Trophoblast cell (in vitro differentiated cells and primary cell): ENCODE measurements around the gene TUFT1.

Experiments used
- DNase-seq, 2 donors: peaks; one replicate each; pipeline ENCODE4 v3.0.0-alpha.2; 2016
- H2AFZ ChIP-seq: 2 replicates; pipeline ENCODE4 v1.6.1; 2013; ENCODE audit warnings: low read length, moderate library complexity, mild to moderate bottlenecking; ENCODE audit not compliant: insufficient read depth, poor library complexity
- H2AK5ac ChIP-seq: 2 replicates; pipeline ENCODE4 v1.6.1; 2013; ENCODE audit warnings: mild to moderate bottlenecking, low read length
- H2BK120ac ChIP-seq: 2 replicates; pipeline ENCODE4 v1.6.1; 2013; ENCODE audit warnings: low read length, mild to moderate bottlenecking, moderate library complexity; ENCODE audit not compliant: insufficient read depth, poor library complexity
- H2BK12ac ChIP-seq: 2 replicates; pipeline ENCODE4 v1.6.1; 2013; ENCODE audit warnings: mild to moderate bottlenecking, low read length, moderate library complexity
- H2BK5ac ChIP-seq: 2 replicates; pipeline ENCODE4 v1.6.1; 2013; ENCODE audit warnings: low read length, low read depth, moderate library complexity, mild to moderate bottlenecking; ENCODE audit not compliant: poor library complexity
- H3K14ac ChIP-seq: 2 replicates; pipeline ENCODE4 v1.6.1; 2013; ENCODE audit warnings: mild to moderate bottlenecking, low read length
- H3K18ac ChIP-seq: 2 replicates; pipeline ENCODE4 v1.6.1; 2013; ENCODE audit warnings: mild to moderate bottlenecking, low read length
- H3K23ac ChIP-seq: 2 replicates; pipeline ENCODE4 v1.6.1; 2013; ENCODE audit warnings: low read length
- H3K27ac ChIP-seq: 2 replicates; pipeline ENCODE4 v1.5.1; 2013; ENCODE audit warnings: low read depth, mild to moderate bottlenecking, inconsistent platforms, low read length, moderate library complexity
- H3K27me3 ChIP-seq: 2 replicates; pipeline ENCODE4 v1.6.1; 2013; ENCODE audit warnings: inconsistent platforms, mild to moderate bottlenecking, low read length, moderate library complexity; ENCODE audit not compliant: insufficient read depth
- H3K36me3 ChIP-seq, 2 experiments: 1 replicate in 1 of 2; 2 replicates in 1 of 2; pipeline ENCODE4 v1.6.1; 2013; ENCODE audit warnings: low read length in 2 of 2, mild to moderate bottlenecking in 2 of 2, moderate library complexity in 1 of 2; ENCODE audit not compliant: insufficient read depth in 2 of 2, control insufficient read depth in 1 of 2
- H3K4ac ChIP-seq: 2 replicates; pipeline ENCODE4 v1.6.1; 2013; ENCODE audit warnings: low read depth, mild to moderate bottlenecking, low read length, moderate library complexity
- H3K4me1 ChIP-seq, 2 experiments: 1 replicate in 1 of 2; 2 replicates in 1 of 2; pipeline ENCODE4 v1.6.1; 2013; ENCODE audit warnings: low read length in 2 of 2, mild to moderate bottlenecking in 2 of 2, moderate library complexity in 1 of 2; ENCODE audit not compliant: insufficient read depth in 2 of 2, control insufficient read depth in 1 of 2
- H3K4me2 ChIP-seq: 2 replicates; pipeline ENCODE4 v1.6.1; 2013; ENCODE audit warnings: inconsistent platforms, mild to moderate bottlenecking, low read length, moderate library complexity
- H3K4me3 ChIP-seq: 2 replicates; pipeline ENCODE4 v1.5.1; 2013; ENCODE audit warnings: mild to moderate bottlenecking, low read depth, low read length, inconsistent platforms
- H3K79me1 ChIP-seq: one replicate; pipeline ENCODE4 v1.6.1; 2013; ENCODE audit warnings: low read length
- H3K79me2 ChIP-seq: 2 replicates; pipeline ENCODE4 v1.6.1; 2013; ENCODE audit warnings: low read length, mild to moderate bottlenecking; ENCODE audit not compliant: control insufficient read depth, insufficient read depth, poor library complexity
- H3K9ac ChIP-seq: 2 replicates; pipeline ENCODE4 v1.6.1; 2013; ENCODE audit warnings: mild to moderate bottlenecking, low read length
- H3K9me3 ChIP-seq: 2 replicates; pipeline ENCODE4 v1.6.1; 2013; ENCODE audit warnings: low read depth, mild to moderate bottlenecking, control low read depth, inconsistent platforms, low read length; ENCODE audit not compliant: insufficient read depth
- H4K12ac ChIP-seq: 2 replicates; pipeline ENCODE4 v1.6.1; 2013; ENCODE audit warnings: low read depth, mild to moderate bottlenecking, low read length, moderate library complexity
- H4K8ac ChIP-seq: 2 replicates; pipeline ENCODE4 v1.6.1; 2013; ENCODE audit warnings: low read depth, mild to moderate bottlenecking, low read length, moderate library complexity
- H4K91ac ChIP-seq: one replicate; pipeline ENCODE4 v1.6.1; 2013; ENCODE audit warnings: low read depth, mild to moderate bottlenecking, low read length, moderate library complexity
- WGBS: extraction: QIAGEN DNeasy Blood & Tissue Kit; methylation state at CpG from one replicate; pipeline ENCODE4 v1.1.7; 2013; ENCODE audit warnings: missing lambda C conversion rate; ENCODE audit not compliant: insufficient read length, insufficient coverage; ENCODE audit errors: extremely low coverage; 5-methylcytosine and 5-hydroxymethylcytosine counted together

Gene TUFT1

GRCh38 chr1:151526735-151527525 is 13.2 kb upstream of the TUFT1 start:
- Histone ChIP-seq H2AK5ac (no peak overlapping the region), H3K27me3 (no peaks in the 10 kb centered on the region), H4K12ac (no peak overlapping the region), H3K36me3 (peaks cover 44 to 47% of the 10 kb centered on the region in 2 experiments), H3K79me1 (no peaks in the 10 kb centered on the region), H3K4ac (no peak overlapping the region), H3K23ac (no peak overlapping the region), H3K14ac (no peak overlapping the region), H3K9me3 (no peaks in the 10 kb centered on the region), H3K9ac (no peak overlapping the region), H2BK12ac (no peak overlapping the region), H3K4me3 (no peak overlapping the region), H3K4me1 (no peaks in the 10 kb centered on the region), H2BK120ac (no peak overlapping the region), H4K91ac (no peak overlapping the region), H2AFZ (no peak overlapping the region), H2BK5ac (no peak overlapping the region), H3K79me2 (no peaks in the 10 kb centered on the region), H3K4me2 (no peak overlapping the region), H4K8ac (no peak overlapping the region), H3K27ac (no peak overlapping the region), H3K18ac (no peak overlapping the region)
- no CpG with 5 or more reads among the region's 7 CpGs for WGBS
- no peak for DNase-seq

GRCh38 chr1:151529211-151529702 is 10.9 kb upstream of the TUFT1 start:
- Histone ChIP-seq H2BK120ac (no peak overlapping the region), H2AFZ (no peak overlapping the region)
- WGBS = no CpG with 5 or more reads among the region's 11 CpGs

GRCh38 chr1:151529781-151530180 is 10.3 kb upstream of the TUFT1 start:
- H3K36me3 ChIP-seq = peaks cover 47 to 48% of the 10 kb centered on the region in 2 experiments
- no peak overlapping the region for H4K12ac ChIP-seq
- H3K4me1 ChIP-seq = no peaks in the 10 kb centered on the region
- H3K18ac ChIP-seq = no peak overlapping the region
- H2BK120ac ChIP-seq = no peak overlapping the region
- H3K14ac ChIP-seq = no peak overlapping the region
- H4K8ac ChIP-seq = no peak overlapping the region
- no peak overlapping the region for H3K4me3 ChIP-seq
- H2BK12ac ChIP-seq = no peak overlapping the region
- no peak overlapping the region for H2AK5ac ChIP-seq
- no peak overlapping the region for H3K4me2 ChIP-seq
- no peak overlapping the region for H3K23ac ChIP-seq
- H3K27me3 ChIP-seq = no peaks in the 10 kb centered on the region
- H3K27ac ChIP-seq = no peak overlapping the region
- no peaks in the 10 kb centered on the region for H3K79me2 ChIP-seq
- no peaks in the 10 kb centered on the region for H3K79me1 ChIP-seq
- H3K9ac ChIP-seq = no peak overlapping the region
- no peak overlapping the region for H4K91ac ChIP-seq
- H2BK5ac ChIP-seq = no peak overlapping the region
- no CpG with 5 or more reads among the region's 18 CpGs for WGBS
- H2AFZ ChIP-seq = no peak overlapping the region
- DNase-seq = no peak
- H3K9me3 ChIP-seq = no peaks in the 10 kb centered on the region
- no peak overlapping the region for H3K4ac ChIP-seq

More at GRCh38 chr1:151529211-151529702, 10.9 kb upstream of the TUFT1 start:
- H3K4me2 ChIP-seq = no peak overlapping the region
- H3K36me3 ChIP-seq = peaks cover 48 to 49% of the 10 kb centered on the region in 2 experiments
- DNase-seq = no peak
- H3K14ac ChIP-seq = no peak overlapping the region
- H2BK5ac ChIP-seq = no peak overlapping the region
- no peaks in the 10 kb centered on the region for H3K79me1 ChIP-seq
- H3K27ac ChIP-seq = no peak overlapping the region
- H3K4ac ChIP-seq = no peak overlapping the region
- H4K91ac ChIP-seq = no peak overlapping the region
- no peaks in the 10 kb centered on the region for H3K79me2 ChIP-seq
- H3K4me1 ChIP-seq = no peaks in the 10 kb centered on the region
- no peak overlapping the region for H4K8ac ChIP-seq
- H2AK5ac ChIP-seq = no peak overlapping the region
- no peak overlapping the region for H3K9ac ChIP-seq
- no peak overlapping the region for H2BK12ac ChIP-seq
- H3K4me3 ChIP-seq = no peak overlapping the region
- H3K23ac ChIP-seq = no peak overlapping the region
- no peak overlapping the region for H3K18ac ChIP-seq
- no peak overlapping the region for H4K12ac ChIP-seq
- no peaks in the 10 kb centered on the region for H3K9me3 ChIP-seq
- no peaks in the 10 kb centered on the region for H3K27me3 ChIP-seq

GRCh38 chr1:151530461-151530860 is 9.6 kb upstream of the TUFT1 start:
- Histone ChIP-seq H3K4me1 (no peaks in the 10 kb centered on the region), H2AFZ (no peak overlapping the region), H4K91ac (no peak overlapping the region), H3K4me3 (no peak overlapping the region), H3K79me1 (no peaks in the 10 kb centered on the region), H3K9me3 (no peaks in the 10 kb centered on the region), H3K36me3 (peaks cover 45 to 47% of the 10 kb centered on the region in 2 experiments), H3K4ac (no peak overlapping the region), H3K18ac (no peak overlapping the region), H4K12ac (no peak overlapping the region), H3K27me3 (no peaks in the 10 kb centered on the region), H2AK5ac (no peak overlapping the region), H2BK12ac (no peak overlapping the region), H3K14ac (no peak overlapping the region), H3K4me2 (no peak overlapping the region), H3K9ac (no peak overlapping the region), H3K79me2 (no peaks in the 10 kb centered on the region), H3K23ac (no peak overlapping the region), H2BK5ac (no peak overlapping the region), H4K8ac (no peak overlapping the region), H3K27ac (no peak overlapping the region), H2BK120ac (no peak overlapping the region)
- no CpG with 5 or more reads among the region's 11 CpGs for WGBS
- DNase-seq = no peak
